Measurements from ENCODE around the gene MYRF. TPM values are rescaled to one million over a fixed set of nuclear protein-coding genes. Genes with fewer than 3 reads are reported as not detected.
A peak's percentile ranks its signal among the peaks of the same experiment; 100 is the strongest.

Gene MYRF
- total RNA-seq, 2 donors from 2014 or later = 33.2 to 47.5 TPM

- ATAC-seq (no peak), DNase-seq (peak in 1 of 4 donors; percentile 35)
- TF ChIP-seq CTCF (IDR thresholded peaks at IDR 0.05) (peak in 1 of 7 experiments; percentile 11), POLR2A (IDR thresholded peaks at IDR 0.05) (no peak)
- Histone ChIP-seq H3K4me3 (peak overlapping the region; percentile 37 to 44), H3K36me3 (replicated peaks in 1 of 2; ENCODE audit: insufficient read depth in 1 of 2, low read depth in 2 of 2) (no peaks in the 10 kb centered on the region), H3K4me1 (peaks cover 66% of the 10 kb centered on the region), H3K27me3 (no peaks in the 10 kb centered on the region), H3K9me3 (no peaks in the 10 kb centered on the region), H3K27ac (peak overlapping the region; percentile 85 to 97 (median 96))
- WGBS, 2 donors = 10 to 17% methylated on average over 12 to 17 of the region's 17 CpGs
- intact Hi-C loops (cut with DNase I) = no loop called here
Observed at GRCh38 chr11:61752925-61753521, 587 bp downstream of the MYRF start.

DNA sequence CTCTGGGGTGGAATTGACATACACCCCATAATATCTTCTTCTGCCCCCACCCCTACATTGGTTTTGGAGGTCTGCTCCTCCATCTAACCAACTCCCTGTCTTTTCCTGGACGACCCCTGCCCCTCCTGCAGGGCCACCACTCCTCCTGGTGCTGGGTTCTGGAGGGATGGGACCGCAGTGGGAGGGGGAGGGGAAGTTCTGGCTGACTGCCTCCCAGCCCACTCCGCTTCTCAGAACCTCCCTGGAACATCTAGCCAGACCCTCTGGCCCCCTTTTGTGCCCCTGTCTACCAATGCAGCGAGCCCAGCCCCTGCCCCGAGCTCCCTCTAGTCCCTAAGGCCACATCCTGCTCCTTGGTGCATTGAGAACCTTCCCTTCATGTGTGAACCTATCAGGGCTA lies 1.2 kb downstream of the MYRF start:
- Histone ChIP-seq H3K9me3 (no peaks in the 10 kb centered on the region), H3K36me3 (replicated peaks in 1 of 2; ENCODE audit: insufficient read depth in 1 of 2, low read depth in 2 of 2) (no peaks in the 10 kb centered on the region), H3K4me1 (peaks cover 69% of the 10 kb centered on the region), H3K27me3 (no peaks in the 10 kb centered on the region), H3K4me3 (no peak overlapping the region), H3K27ac (peak overlapping the region; percentile 85 to 97 (median 96))
- ATAC-seq = no peak
- DNase-seq = no peak
- intact Hi-C loops (cut with DNase I) = no loop called here
- WGBS, 2 donors = 42 to 49% methylated on average over 5 of the region's 5 CpGs
- TF ChIP-seq CTCF (IDR thresholded peaks at IDR 0.05) (no peak), POLR2A (IDR thresholded peaks at IDR 0.05) (no peak)

DNA sequence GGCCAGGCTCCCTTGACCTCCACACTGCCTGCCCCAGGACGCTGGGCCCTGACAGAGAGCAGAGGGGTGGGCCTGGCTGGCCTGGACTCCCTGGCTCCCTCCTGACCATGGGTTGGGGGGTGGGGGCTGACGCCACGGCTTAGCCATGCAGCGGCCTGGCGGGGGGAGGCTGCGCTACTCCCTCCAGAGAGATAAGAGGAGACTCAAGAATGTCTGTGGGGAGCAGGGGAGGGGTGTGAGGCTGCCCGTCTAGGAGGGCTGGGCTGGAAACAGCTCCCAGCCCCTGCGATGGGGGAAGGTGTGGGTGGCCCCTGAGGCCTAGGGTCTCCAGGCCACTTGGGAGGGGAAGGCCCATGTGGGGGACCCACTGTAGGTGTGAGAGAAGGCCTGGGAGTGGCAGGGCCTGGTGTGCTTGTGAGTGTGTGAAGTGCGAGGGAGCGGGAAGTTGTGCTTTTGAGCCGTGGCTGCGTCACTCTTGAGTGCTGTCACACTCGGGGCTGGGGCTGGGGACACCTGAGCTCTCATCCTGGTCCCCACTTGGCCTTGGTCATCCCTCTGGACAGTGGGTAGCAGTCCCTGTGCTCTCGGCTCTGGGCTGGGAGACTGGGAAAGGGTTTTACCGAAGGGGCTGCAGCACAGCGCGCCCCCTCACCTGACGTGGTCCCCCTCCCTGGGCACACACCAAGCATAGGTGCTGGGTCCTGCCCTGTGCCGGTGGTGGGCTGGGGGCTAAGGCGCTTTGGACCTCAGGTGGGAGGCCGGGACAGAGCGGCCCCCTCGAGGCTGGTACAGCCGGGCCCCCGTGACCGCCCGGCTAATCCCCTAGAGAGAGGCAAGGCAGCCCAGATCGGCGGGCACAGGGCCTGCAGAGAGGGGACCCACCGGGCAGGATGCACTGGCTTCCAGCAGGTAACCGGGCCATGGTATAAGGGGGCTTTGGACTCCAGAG lies 2.4 kb downstream of the MYRF start:
- no peak overlapping the region for H3K4me3 ChIP-seq
- peak; percentile 45 to 66 (median 56) for DNase-seq

DNA sequence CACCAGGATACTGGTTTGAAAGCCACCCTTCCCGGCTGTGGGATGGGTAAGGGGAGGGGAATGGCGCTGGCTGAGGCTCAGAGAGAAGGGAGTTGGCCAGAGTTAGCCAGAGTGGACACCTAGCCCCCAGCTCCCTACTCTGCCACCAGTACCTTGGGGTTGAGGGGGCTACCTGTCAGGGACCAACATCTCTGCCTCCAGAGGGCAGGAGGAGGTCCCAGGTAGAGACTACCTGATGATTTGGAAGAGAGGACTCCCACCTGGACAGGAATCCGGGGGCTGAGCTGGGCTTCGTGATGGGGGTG lies 3.7 kb downstream of the MYRF start:
- Histone ChIP-seq H3K4me3 (no peak overlapping the region), H3K4me1 (peaks cover 74% of the 10 kb centered on the region), H3K27me3 (no peaks in the 10 kb centered on the region), H3K36me3 (replicated peaks in 1 of 2; ENCODE audit: insufficient read depth in 1 of 2, low read depth in 2 of 2) (no peaks in the 10 kb centered on the region), H3K9me3 (no peaks in the 10 kb centered on the region), H3K27ac (peak overlapping the region; percentile 85 to 97 (median 96))
- TF ChIP-seq CTCF (IDR thresholded peaks at IDR 0.05) (no peak), POLR2A (IDR thresholded peaks at IDR 0.05) (peak in 2 of 3 donors; percentile 23 to 81)
- no peak for ATAC-seq
- DNase-seq = no peak
- 32 to 80% methylated on average over 2 to 4 of the region's 4 CpGs for WGBS, 2 donors
- intact Hi-C loops (cut with DNase I) = no loop called here

More for the DNA sequence above, 2.4 kb downstream of the MYRF start:
- no peaks in the 10 kb centered on the region for H3K36me3 ChIP-seq (replicated peaks in 1 of 2; ENCODE audit: insufficient read depth in 1 of 2, low read depth in 2 of 2)
- intact Hi-C loops (cut with DNase I) = no loop called here
- no peak for ATAC-seq
- 43 to 56% methylated on average over 16 to 17 of the region's 31 CpGs for WGBS, 2 donors
- peaks cover 69% of the 10 kb centered on the region for H3K4me1 ChIP-seq
- H3K27ac ChIP-seq = peak overlapping the region; percentile 85 to 97 (median 96)
- no peaks in the 10 kb centered on the region for H3K27me3 ChIP-seq
- H3K9me3 ChIP-seq = no peaks in the 10 kb centered on the region
- TF ChIP-seq CTCF (IDR thresholded peaks at IDR 0.05) (no peak), POLR2A (IDR thresholded peaks at IDR 0.05) (peak in 2 of 3 donors; percentile 19 to 27)
